Hematopoietic multipotent progenitor cell treated with erythropoietin and hydrocortisone succinate and interleukin-3 and kit ligand, for 15 days (in vitro differentiated cells): ENCODE results near the gene SLC15A5.

Source experiments
- DNase-seq: peaks from one replicate; pipeline ENCODE4 v3.0.0-alpha.2; 2015; ENCODE audit warnings: low spot score

The SLC15A5 gene

DNA sequence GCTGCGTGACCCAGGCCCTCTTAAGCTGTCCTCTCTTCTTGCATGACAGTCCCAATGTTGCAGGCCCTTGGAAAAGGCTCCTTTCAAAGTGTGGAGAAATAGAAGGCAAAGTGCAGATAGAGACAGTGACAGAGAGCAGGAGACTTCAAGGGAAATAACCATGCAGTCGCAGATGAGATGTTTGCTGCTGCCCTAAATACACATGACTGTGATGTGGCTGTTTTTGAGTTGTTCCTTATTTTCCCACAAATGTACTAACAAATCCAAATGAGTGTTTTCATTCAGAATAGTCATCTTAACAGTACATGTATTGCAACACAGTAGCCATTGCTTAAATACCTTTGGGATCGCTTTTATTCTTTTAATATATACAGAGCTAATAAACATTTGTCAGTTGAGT, 101.6 kb downstream of the SLC15A5 start:
- DNase-seq = no peak

DNA sequence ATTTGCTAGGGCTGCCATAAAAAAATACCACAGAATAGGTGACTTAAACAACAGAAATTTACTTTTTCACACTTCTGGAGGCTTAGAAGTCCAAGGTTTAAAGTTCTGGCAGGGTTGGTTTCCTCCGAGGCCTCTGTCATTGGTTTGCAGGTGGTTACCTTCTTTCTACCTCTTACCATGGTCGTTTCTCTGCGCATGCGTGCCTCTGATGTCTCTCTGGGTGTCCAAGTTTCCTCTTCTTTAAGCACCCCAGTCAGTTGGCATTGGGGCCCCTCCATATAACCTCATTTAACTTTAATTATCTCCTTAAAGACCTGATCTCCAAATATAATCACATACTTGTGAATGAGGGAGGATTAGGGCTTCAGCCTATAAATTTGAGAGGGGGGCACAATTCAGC, 103.2 kb downstream of the SLC15A5 start:
- DNase-seq = no peak

- no peak for DNase-seq
Measured at GRCh38 chr12:16171348-16171747, 106.1 kb downstream of the SLC15A5 start.

GRCh38 chr12:16168078-16168477, 109.4 kb downstream of the SLC15A5 start:
- no peak for DNase-seq

GRCh38 chr12:16166563-16167470, 110.7 kb downstream of the SLC15A5 start:
- DNase-seq = no peak

DNA sequence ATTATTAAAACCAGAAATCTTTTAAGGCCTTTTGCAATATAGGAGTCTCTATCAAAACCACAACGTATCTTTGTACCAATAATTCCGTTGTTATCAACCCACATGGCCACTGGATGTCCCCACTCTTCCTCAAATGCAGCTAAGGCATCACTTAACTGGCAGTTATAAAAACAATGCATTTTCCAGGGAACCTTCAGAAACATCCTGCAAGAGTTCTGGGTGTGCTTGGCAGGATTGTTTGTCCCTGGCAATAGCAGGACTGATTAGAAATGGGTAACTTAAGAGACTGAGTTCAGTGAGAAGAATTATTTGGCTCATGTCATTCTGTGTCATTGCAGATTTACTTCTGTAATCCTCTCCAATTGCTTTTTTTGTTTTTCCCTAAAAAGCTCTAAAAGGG, 112.0 kb downstream of the SLC15A5 start:
- no peak for DNase-seq

GRCh38 chr12:16163901-16164300, 113.6 kb downstream of the SLC15A5 start:
- DNase-seq = no peak

DNA sequence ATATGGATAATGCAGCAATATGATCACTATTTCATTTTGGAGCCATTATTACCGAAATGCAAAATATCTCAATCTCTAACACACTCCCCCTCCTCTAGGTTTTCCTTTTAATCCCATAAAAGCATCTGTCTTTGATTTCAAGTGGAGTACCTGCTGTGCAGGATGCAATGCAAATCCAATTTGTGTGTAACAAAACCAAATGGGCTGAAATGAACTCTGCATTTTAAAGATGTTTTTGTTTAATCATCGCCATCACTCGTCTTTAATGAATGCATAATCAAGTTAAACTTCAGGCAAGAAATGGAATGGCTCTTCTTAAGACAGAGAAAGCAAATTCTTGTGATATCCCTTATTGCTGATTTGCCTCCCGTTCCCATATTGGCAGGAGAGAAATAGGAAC, 114.3 kb downstream of the SLC15A5 start:
- DNase-seq = no peak

DNA sequence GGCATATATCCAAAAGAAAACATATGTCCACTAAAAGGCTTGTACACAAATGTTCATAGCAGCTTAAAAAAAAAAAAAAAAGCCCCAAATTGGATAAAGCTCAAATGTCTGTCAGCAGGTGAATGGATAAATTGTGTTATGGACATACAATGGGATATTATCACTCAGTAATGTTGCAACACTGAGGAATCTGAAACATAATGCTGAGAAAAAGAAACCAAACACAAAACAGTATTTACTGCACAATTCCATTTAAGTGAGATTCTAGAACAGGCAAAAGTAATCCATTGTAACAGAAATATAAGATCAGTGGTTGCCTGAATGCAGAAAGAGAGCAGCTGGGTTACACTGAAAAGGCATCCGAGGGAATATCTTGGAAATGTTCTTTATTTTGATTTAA, 117.9 kb downstream of the SLC15A5 start:
- no peak for DNase-seq

DNA sequence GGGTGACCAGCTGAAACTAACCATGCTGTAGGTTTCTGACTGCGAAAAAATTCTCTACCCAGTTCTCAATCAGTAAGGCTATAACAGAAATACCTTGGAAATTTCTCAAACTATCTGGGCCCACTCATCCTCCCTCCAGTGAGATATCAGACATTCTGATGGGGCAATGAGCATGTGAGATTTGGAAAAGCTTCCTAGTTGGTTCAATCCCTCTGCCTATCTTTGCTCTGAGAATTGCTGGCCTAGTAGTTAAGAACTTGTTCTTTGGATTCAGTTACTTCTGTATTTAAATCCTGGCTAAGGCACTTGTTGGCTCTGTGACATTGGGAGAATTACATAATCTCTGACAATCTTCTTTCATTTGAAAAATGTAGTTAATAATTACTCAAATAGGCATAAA, 119.4 kb downstream of the SLC15A5 start:
- no peak for DNase-seq

- DNase-seq = no peak
Measured at GRCh38 chr12:16155938-16156337, 121.5 kb downstream of the SLC15A5 start.

DNA sequence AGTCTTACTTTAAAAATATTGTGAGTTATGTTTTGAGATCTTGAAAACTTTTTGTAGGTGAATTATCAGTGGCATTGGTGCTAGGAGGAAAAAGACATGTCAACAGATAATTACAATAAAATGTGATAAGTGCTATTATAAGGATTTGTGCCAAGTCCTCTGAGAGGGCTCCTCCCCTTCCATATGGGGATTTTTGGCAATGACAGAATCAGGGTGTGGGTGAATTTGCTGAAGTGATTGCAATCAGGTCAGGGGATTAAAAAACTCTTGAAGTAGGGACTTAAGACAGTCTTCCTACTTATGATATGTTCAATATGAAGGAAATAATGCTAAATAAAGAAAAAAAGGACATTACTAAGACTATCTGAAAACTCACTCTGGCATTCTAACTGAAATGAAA, 122.5 kb downstream of the SLC15A5 start:
- no peak for DNase-seq

GRCh38 chr12:16152885-16153673, 124.4 kb downstream of the SLC15A5 start:
- no peak for DNase-seq

DNA sequence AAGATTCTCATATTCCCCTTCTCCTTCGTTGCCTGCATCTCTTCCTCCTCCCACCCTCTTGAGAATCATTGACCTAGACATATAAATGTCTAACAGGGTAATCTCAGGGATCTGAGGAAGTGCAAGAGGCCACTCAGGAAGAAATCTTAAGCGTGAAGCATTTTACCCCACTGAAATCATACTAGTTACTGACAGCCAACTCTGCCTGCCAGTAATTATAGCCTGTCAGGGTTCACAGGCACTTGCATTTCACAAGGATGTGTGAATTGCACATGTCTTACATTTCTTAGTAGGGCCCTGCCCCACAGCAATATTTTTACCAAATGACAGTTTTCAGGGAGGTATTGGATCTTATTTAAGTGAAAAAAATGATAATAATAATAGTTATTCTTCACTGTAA, 127.2 kb downstream of the SLC15A5 start:
- no peak for DNase-seq

DNA sequence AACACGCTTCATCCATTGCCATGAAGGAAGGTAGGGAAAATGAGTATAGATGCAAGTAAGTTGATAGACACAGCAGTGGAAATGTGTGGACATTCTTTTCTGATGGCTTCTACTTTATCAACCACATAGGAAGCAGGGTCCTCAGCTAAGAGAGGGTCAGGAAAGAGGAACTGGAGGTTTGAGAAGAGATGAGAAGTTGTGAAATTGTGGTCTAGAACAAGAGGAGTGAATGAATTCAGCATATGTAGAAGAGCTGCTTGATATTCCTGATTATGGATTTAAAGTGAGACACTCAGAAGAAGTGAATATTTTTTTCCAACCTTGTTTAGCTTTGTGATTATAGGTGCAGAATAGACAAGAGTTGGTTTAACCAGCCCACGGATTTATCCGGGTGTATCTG, 128.5 kb downstream of the SLC15A5 start:
- no peak for DNase-seq
